Endodermal cell (in vitro differentiated cells): ENCODE results near the gene RELA. TPM values are rescaled to one million over a fixed set of nuclear protein-coding genes. Genes with fewer than 3 reads are reported as not detected.
A peak's percentile ranks its signal among the peaks of the same experiment; 100 is the strongest.
"Not testable (repeated sequence)": the region's sequence is repeated elsewhere in the genome, so short reads cannot be mapped to it uniquely, and the experiment has no call there.

Experiments used
- DNase-seq: peaks from one replicate; pipeline ENCODE4 v3.0.0-alpha.2; 2017
- H3K27ac ChIP-seq: 2 replicates; pipeline ENCODE4 v1.5.1; 2013; ENCODE audit warnings: mild to moderate bottlenecking, low read depth, low read length, moderate library complexity
- H3K27me3 ChIP-seq: 2 replicates; pipeline ENCODE4 v1.6.1; 2013; ENCODE audit warnings: mild to moderate bottlenecking, low read length, moderate library complexity; ENCODE audit not compliant: insufficient read depth, control insufficient read depth, poor library complexity, severe bottlenecking
- H3K36me3 ChIP-seq: 2 replicates; pipeline ENCODE4 v1.7.0; 2013; ENCODE audit warnings: mild to moderate bottlenecking, low read length, moderate library complexity; ENCODE audit not compliant: control insufficient read depth, insufficient read depth
- H3K4me1 ChIP-seq: one replicate; pipeline ENCODE4 v1.7.0; 2013; ENCODE audit warnings: low read length; ENCODE audit not compliant: control insufficient read depth, insufficient read depth
- H3K4me3 ChIP-seq: 2 replicates; pipeline ENCODE4 v1.5.1; 2013; ENCODE audit warnings: mild to moderate bottlenecking, low read length, moderate library complexity
- H3K9ac ChIP-seq: 2 replicates; pipeline ENCODE4 v1.6.1; 2013; ENCODE audit warnings: mild to moderate bottlenecking, low read length, moderate library complexity; ENCODE audit not compliant: poor library complexity, severe bottlenecking; ENCODE audit errors: extremely low read depth
- H3K9me3 ChIP-seq: 2 replicates; pipeline ENCODE4 v1.6.1; 2013; ENCODE audit warnings: mild to moderate bottlenecking, low read length, moderate library complexity; ENCODE audit not compliant: control insufficient read depth
- H3K27ac Mint-ChIP-seq: 2 replicates; pipeline ENCODE4 v1.8.0; 2020; ENCODE audit warnings: mixed read lengths
- H3K27me3 Mint-ChIP-seq: 2 replicates; pipeline ENCODE4 v1.8.0; 2021; ENCODE audit warnings: mild to moderate bottlenecking, mixed read lengths; ENCODE audit not compliant: insufficient read depth
- H3K36me3 Mint-ChIP-seq: 2 replicates; pipeline ENCODE4 v1.8.0; 2020; ENCODE audit warnings: low read depth, mixed read lengths
- H3K4me1 Mint-ChIP-seq: 2 replicates; pipeline ENCODE4 v1.8.0; 2020; ENCODE audit warnings: mixed read lengths
- H3K4me3 Mint-ChIP-seq: 2 replicates; pipeline ENCODE4 v1.8.0; 2020; ENCODE audit warnings: mild to moderate bottlenecking, moderate library complexity, mixed read lengths
- H3K9me3 Mint-ChIP-seq: 2 replicates; pipeline ENCODE4 v1.8.0; 2020; ENCODE audit warnings: mild to moderate bottlenecking, mixed read lengths
- WGBS, 2 experiments: methylation state at CpG; one replicate each; pipeline versions ENCODE4 v1.1.5 to v1.1.7; 2013; ENCODE audit warnings: missing lambda C conversion rate in 2 of 2, mixed read lengths in 1 of 2; ENCODE audit not compliant: insufficient coverage in 1 of 2, insufficient read length in 1 of 2; 5-methylcytosine and 5-hydroxymethylcytosine counted together
- total RNA-seq, 2 donors: library from RNA; stranded (reverse); fragmentation: NEBNext Ultra II Directional in 1 of 2; extraction: Animal tissue kit (Norgen Biotek cat#: 25700) in 1 of 2; gene quantifications; 2 replicates in 1 of 2; 3 replicates in 1 of 2; pipeline ENCODE4 v1.2.1, GENCODE V29; 2021
- TF ChIP-seq, protein P1 (sequence below): fragments of 200-600 bp; sonication (generic); conservative IDR thresholded peaks from 2 replicates; pipeline ENCODE4 v1.5.0; 2021; ENCODE audit warnings: antibody characterized with exemption, mild to moderate bottlenecking

Gene RELA
- total RNA-seq, 2 donors from 2014 or later: 40.2 to 41.1 TPM

DNA sequence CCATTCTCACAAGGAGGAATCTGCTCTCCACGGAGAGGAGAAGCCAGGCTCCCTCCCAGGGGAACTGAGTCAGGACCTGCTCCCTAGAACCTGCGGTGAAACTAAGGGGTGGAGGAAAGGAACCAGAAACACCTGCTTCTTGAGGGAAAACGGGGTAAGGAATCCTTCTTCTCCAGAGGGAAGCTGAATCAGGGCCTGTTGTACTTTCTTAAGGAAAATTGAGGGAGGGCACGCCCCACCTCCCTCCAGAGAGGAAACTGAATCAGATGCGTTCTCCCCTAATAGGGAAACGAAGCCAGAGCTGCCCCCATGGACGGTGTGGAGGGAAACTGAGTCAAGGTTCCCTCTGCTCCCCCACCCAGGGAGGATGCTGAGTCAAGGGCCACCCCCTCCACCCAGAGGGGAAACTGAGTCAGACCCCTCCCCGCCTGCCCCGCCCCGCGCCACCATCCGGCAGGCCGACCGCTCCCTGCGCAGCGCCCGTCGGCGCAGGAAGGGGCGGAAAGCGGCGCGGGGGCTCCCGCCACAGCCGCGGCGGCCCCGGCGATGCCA, 393 bp downstream of the RELA start:
- Mint-ChIP-seq H3K4me3 (peak overlapping the region; percentile 78), H3K4me1 (peaks cover 6% of the 10 kb centered on the region), H3K36me3 (peaks cover 36% of the 10 kb centered on the region), H3K9me3 (no peaks in the 10 kb centered on the region), H3K27ac (peak overlapping the region; percentile 66), H3K27me3 (no peaks in the 10 kb centered on the region)
- H3K36me3 ChIP-seq: peaks cover 41% of the 10 kb centered on the region
- 1 to 3% methylated on average over 9 to 29 of the region's 29 CpGs for WGBS, 2 experiments
- peak overlapping the region; percentile 70 for H3K27ac ChIP-seq
- H3K4me3 ChIP-seq: peak overlapping the region; percentile 96
- peaks cover 8% of the 10 kb centered on the region for H3K4me1 ChIP-seq
- DNase-seq: no peak
- no peaks in the 10 kb centered on the region for H3K9me3 ChIP-seq
- peak overlapping the region; percentile 94 for H3K9ac ChIP-seq
- H3K27me3 ChIP-seq: no peaks in the 10 kb centered on the region
- TF ChIP-seq, protein P1, sequence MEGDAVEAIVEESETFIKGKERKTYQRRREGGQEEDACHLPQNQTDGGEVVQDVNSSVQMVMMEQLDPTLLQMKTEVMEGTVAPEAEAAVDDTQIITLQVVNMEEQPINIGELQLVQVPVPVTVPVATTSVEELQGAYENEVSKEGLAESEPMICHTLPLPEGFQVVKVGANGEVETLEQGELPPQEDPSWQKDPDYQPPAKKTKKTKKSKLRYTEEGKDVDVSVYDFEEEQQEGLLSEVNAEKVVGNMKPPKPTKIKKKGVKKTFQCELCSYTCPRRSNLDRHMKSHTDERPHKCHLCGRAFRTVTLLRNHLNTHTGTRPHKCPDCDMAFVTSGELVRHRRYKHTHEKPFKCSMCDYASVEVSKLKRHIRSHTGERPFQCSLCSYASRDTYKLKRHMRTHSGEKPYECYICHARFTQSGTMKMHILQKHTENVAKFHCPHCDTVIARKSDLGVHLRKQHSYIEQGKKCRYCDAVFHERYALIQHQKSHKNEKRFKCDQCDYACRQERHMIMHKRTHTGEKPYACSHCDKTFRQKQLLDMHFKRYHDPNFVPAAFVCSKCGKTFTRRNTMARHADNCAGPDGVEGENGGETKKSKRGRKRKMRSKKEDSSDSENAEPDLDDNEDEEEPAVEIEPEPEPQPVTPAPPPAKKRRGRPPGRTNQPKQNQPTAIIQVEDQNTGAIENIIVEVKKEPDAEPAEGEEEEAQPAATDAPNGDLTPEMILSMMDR: no peak

DNA sequence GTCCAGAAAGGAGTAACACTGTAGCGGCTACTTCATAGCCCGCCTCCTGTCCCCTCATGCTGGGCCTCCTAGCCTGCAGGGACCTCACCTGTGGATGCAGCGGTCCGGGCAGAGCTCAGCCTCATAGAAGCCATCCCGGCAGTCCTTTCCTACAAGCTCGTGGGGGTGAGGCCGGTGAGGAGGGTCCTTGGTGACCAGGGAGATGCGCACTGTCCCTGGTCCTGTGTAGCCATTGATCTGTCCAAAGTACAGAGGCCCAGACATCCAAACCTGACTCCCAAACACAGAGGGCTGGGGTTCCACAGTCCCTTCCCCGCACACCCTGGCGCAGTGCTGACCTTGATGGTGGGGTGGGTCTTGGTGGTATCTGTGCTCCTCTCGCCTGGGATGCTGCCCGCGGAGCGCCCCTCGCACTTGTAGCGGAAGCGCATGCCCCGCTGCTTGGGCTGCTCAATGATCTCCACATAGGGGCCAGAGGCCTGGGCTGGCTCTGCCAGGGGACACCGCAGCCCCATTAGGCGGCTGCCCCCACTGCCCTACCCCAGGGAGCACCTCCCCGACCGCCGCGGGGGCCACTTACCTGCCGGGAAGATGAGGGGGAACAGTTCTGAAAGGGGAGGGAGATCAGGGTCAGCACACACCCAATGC, 993 bp downstream of the RELA start:
- H3K27me3 Mint-ChIP-seq: no peaks in the 10 kb centered on the region
- TF ChIP-seq, protein P1: no peak
- peak overlapping the region; percentile 66 for H3K27ac Mint-ChIP-seq

DNA sequence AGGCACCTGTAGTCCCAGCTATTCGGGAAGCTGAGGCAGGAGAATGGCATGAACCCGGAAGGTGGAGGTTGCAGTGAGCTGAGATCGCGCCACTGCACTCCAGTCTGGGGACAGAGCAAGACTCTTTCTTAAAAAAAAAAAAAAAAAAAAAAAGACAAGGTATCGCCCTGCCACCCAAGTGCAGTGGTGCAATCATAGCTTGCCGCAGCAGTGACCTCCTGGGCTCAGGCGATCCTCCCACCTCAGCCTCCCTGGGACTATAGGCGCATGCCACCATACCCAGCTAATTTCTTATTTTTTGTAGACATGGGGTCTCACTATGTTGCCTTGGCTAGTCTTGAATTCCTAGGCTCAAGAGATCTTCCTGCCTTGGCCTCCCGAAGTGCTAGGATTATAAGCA, 1.8 kb downstream of the RELA start:
- not testable (repeated sequence) for H3K27ac Mint-ChIP-seq

More for the DNA sequence above, 993 bp downstream of the RELA start:
- Histone ChIP-seq H3K27ac (no peak overlapping the region), H3K9ac (peak overlapping the region; percentile 94), H3K4me1 (peaks cover 8% of the 10 kb centered on the region), H3K27me3 (no peaks in the 10 kb centered on the region), H3K36me3 (peaks cover 47% of the 10 kb centered on the region), H3K9me3 (no peaks in the 10 kb centered on the region), H3K4me3 (peak overlapping the region; percentile 96)
- Mint-ChIP-seq H3K36me3 (peaks cover 42% of the 10 kb centered on the region), H3K4me3 (peak overlapping the region; percentile 78), H3K9me3 (no peaks in the 10 kb centered on the region), H3K4me1 (peaks cover 6% of the 10 kb centered on the region)
- WGBS, 2 experiments: 74 to 89% methylated on average over 9 to 25 of the region's 25 CpGs
- DNase-seq: peak; percentile 51

More for the DNA sequence above, 1.8 kb downstream of the RELA start:
- not testable (repeated sequence) for H3K4me1 Mint-ChIP-seq, H3K9me3 ChIP-seq, H3K27me3 ChIP-seq, H3K27me3 Mint-ChIP-seq, H3K4me1 ChIP-seq, DNase-seq, H3K9ac ChIP-seq, H3K27ac ChIP-seq, H3K9me3 Mint-ChIP-seq
- H3K4me3 Mint-ChIP-seq: peak overlapping the region; percentile 78
- 94 to 95% methylated on average over 3 to 9 of the region's 9 CpGs for WGBS, 2 experiments
- H3K36me3 Mint-ChIP-seq: peaks cover 49% of the 10 kb centered on the region
- H3K4me3 ChIP-seq: peak overlapping the region; percentile 96
- H3K36me3 ChIP-seq: peaks cover 53% of the 10 kb centered on the region
